B cell (primary cell): ENCODE measurements around the gene PLA2G4F. TPM values are rescaled to one million over a fixed set of nuclear protein-coding genes. Genes with fewer than 3 reads are reported as not detected.

Experiments used
- ATAC-seq: fragments of 200-7000 bp; cut with Tn5 transposase; one replicate; pipeline ENCODE4 v1.10.0; 2021; ENCODE audit warnings: low read depth, mild to moderate bottlenecking, moderate number of reproducible peaks, moderate library complexity
- CTCF ChIA-PET: fragments of 350-600 bp; sonication (Branson Sonifier 250); formaldehyde crosslinking; loops from one replicate; lab custom pipeline; 2021; ENCODE audit warnings: antibody characterized with exemption, inconsistent platforms; lab: Charles Lee
- POLR2A ChIA-PET: fragments of 350-600 bp; sonication (Branson Sonifier 250); formaldehyde crosslinking; loops from one replicate; lab custom pipeline; 2021; ENCODE audit warnings: antibody characterized with exemption; lab: Charles Lee
- DNase-seq: peaks from one replicate; pipeline ENCODE4 v3.0.0; 2013
- H2AFZ ChIP-seq: 2 replicates; pipeline ENCODE4 v1.6.1; 2012; ENCODE audit warnings: mild to moderate bottlenecking, low read depth, low read length; ENCODE audit not compliant: insufficient read depth, poor library complexity, severe bottlenecking
- H3K27ac ChIP-seq, 2 donors: 1 replicate in 1 of 2; 2 replicates in 1 of 2; pipeline ENCODE4 v1.5.1; 2012 to 2013; ENCODE audit warnings: low read length in 2 of 2, mild to moderate bottlenecking in 2 of 2, moderate library complexity in 1 of 2
- H3K27me3 ChIP-seq, 4 experiments: fragments of 200-600 bp in 1 of 4; sonication (generic) in 1 of 4; replicated peaks in 1 of 4; 1 replicate in 2 of 4; 2 replicates in 2 of 4; pipeline versions ENCODE4 v1.6.1 to v1.7.0; 2013 to 2016; ENCODE audit warnings: low read length in 3 of 4, mild to moderate bottlenecking in 2 of 4, mixed read lengths in 1 of 4, moderate library complexity in 1 of 4; ENCODE audit not compliant: insufficient read depth in 4 of 4, control insufficient read depth in 3 of 4; ENCODE audit errors: control extremely low read depth in 1 of 4
- H3K36me3 ChIP-seq, 2 experiments: replicated peaks in 1 of 2; 1 replicate in 1 of 2; 2 replicates in 1 of 2; pipeline versions ENCODE4 v1.6.1 to v1.7.1; 2013; ENCODE audit warnings: low read length in 1 of 2; ENCODE audit not compliant: insufficient read depth in 2 of 2, control insufficient read depth in 1 of 2; ENCODE audit errors: control extremely low read depth in 1 of 2, extremely low read depth in 1 of 2
- H3K4me1 ChIP-seq, 2 donors: fragments of 200-600 bp in 1 of 2; sonication (generic) in 1 of 2; 1 replicate in 1 of 2; 2 replicates in 1 of 2; pipeline versions ENCODE4 v1.5.1 to v1.6.1; 2013 to 2017; ENCODE audit warnings: low read length in 2 of 2; ENCODE audit not compliant: control insufficient read depth in 2 of 2, insufficient read depth in 2 of 2
- H3K4me2 ChIP-seq: replicated peaks from 2 replicates; pipeline ENCODE3; 2012; ENCODE audit warnings: mild to moderate bottlenecking, low read depth, low read length; ENCODE audit not compliant: poor library complexity, severe bottlenecking
- H3K4me3 ChIP-seq, 5 experiments: fragments of 200-600 bp in 1 of 5; sonication (generic) in 1 of 5; 1 replicate in 3 of 5; 2 replicates in 2 of 5; pipeline versions ENCODE4 v1.5.1 to v1.7.0; 2011 to 2016; ENCODE audit warnings: low read length in 4 of 5, mild to moderate bottlenecking in 4 of 5, low read depth in 2 of 5, control low read depth in 1 of 5, moderate library complexity in 1 of 5; ENCODE audit not compliant: insufficient read depth in 1 of 5; ENCODE audit errors: control extremely low read depth in 1 of 5, extremely low read depth in 1 of 5
- H3K79me2 ChIP-seq: fragments of 200-600 bp; sonication (generic); one replicate; pipeline ENCODE4 v1.6.0; 2016; ENCODE audit warnings: low read length; ENCODE audit not compliant: control insufficient read depth, insufficient read depth
- H3K9ac ChIP-seq: fragments of 200-600 bp; sonication (generic); 2 replicates; pipeline ENCODE4 v1.6.1; 2017; ENCODE audit warnings: mild to moderate bottlenecking, low read length, moderate library complexity
- H3K9me3 ChIP-seq, 3 donors: one replicate each; pipeline versions ENCODE4 v1.6.1 to v1.7.1; 2013; ENCODE audit warnings: low read length in 2 of 3; ENCODE audit not compliant: control insufficient read depth in 2 of 3, insufficient read depth in 1 of 3; ENCODE audit errors: control extremely low read depth in 1 of 3
- H4K20me1 ChIP-seq: 2 replicates; pipeline ENCODE4 v1.6.0; 2012; ENCODE audit warnings: mild to moderate bottlenecking, low read length; ENCODE audit not compliant: insufficient read depth, control insufficient read depth, poor library complexity, severe bottlenecking
- H3K27ac Mint-ChIP-seq: one replicate; pipeline ENCODE4 v1.8.0; 2021; ENCODE audit warnings: mixed read lengths
- H3K27me3 Mint-ChIP-seq: one replicate; pipeline ENCODE4 v1.8.0; 2021; ENCODE audit warnings: mixed read lengths
- H3K4me1 Mint-ChIP-seq: one replicate; pipeline ENCODE4 v1.8.0; 2021; ENCODE audit warnings: mixed read lengths
- H3K4me3 Mint-ChIP-seq: one replicate; pipeline ENCODE4 v1.8.0; 2021; ENCODE audit warnings: mixed read lengths
- H3K9me3 Mint-ChIP-seq: one replicate; pipeline ENCODE4 v1.8.0; 2022; ENCODE audit warnings: mixed read lengths; ENCODE audit not compliant: insufficient read depth
- EZH2 ChIP-seq: IDR thresholded peaks from 2 replicates; pipeline ENCODE4 v1.6.1; 2012; ENCODE audit warnings: borderline replicate concordance, low read depth, mild to moderate bottlenecking, moderate library complexity, low read length; ENCODE audit not compliant: insufficient read depth, poor library complexity, severe bottlenecking
- WGBS: methylation state at CpG from one replicate; pipeline ENCODE4 v1.1.5; 2013; ENCODE audit warnings: missing lambda C conversion rate; ENCODE audit not compliant: insufficient coverage; 5-methylcytosine and 5-hydroxymethylcytosine counted together
- intact Hi-C: fragments of 100-400 bp; cut with micrococcal nuclease; formaldehyde crosslinking; loops from one replicate; pipeline ENCODE4 v1.10.0; 2022
- polyA plus RNA-seq: library from polyadenylated mRNA; depleted of rRNA; stranded (reverse); fragments of >200 nt; gene quantifications from 2 replicates; pipeline ENCODE4 v1.2.3, GENCODE V29; 2012
- total RNA-seq, 2 donors: library from RNA; stranded (reverse); fragments of 120-200 nt in 1 of 2; gene quantifications; 1 replicate in 1 of 2; 2 replicates in 1 of 2; pipeline versions ENCODE4 v1.2.3 to v1.2.4, GENCODE V29; 2013 to 2022
- TF ChIP-seq, protein P1 (sequence below): fragments of 200-600 bp; IDR thresholded peaks from one replicate; pipeline ENCODE4 v1.8.0; 2022; ENCODE audit warnings: antibody characterized with exemption, mild to moderate bottlenecking

Gene PLA2G4F
- total and polyA plus RNA-seq, 2 donors (not counting 1 experiment from before 2014, with no cell fraction given), result not detected

DNA sequence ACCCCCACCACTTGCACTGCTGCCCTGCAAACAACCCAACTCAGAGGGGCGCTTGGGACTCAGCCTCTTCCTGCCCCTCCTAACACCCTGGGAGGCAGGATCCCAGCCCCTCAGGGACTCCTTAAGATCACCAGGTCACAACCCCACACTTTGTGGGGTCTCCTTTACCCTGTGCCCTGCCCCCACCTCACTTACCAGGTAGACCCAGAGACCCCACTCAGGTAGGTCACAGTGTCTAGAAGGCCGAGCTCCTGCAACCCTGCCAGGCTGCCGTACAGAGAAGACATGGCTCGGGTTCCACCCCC is 9.1 kb downstream of the PLA2G4F start:
- Histone ChIP-seq H3K9ac (no peak overlapping the region), H3K4me3 (no peak overlapping the region), H3K4me2 (no peak overlapping the region), H3K27me3 (peaks cover 0 to 6% (median 0%) of the 10 kb centered on the region in 4 experiments), H3K79me2 (no peaks in the 10 kb centered on the region), H3K36me3 (no peaks in the 10 kb centered on the region), H3K4me1 (no peaks in the 10 kb centered on the region), H3K9me3 (no peaks in the 10 kb centered on the region), H2AFZ (no peak overlapping the region), H4K20me1 (no peaks in the 10 kb centered on the region), H3K27ac (no peak overlapping the region)
- intact Hi-C loops, result no loop called here
- CTCF ChIA-PET, result interaction anchor here (1.3 kb wide), 1 partner anchor 11 kb away, joined by 4 read pairs; no protein-coding TSS in a partner anchor
- no peak overlapping the region for H3K4me3 Mint-ChIP-seq
- TF ChIP-seq EZH2, result no peak
- TF ChIP-seq, protein P1, sequence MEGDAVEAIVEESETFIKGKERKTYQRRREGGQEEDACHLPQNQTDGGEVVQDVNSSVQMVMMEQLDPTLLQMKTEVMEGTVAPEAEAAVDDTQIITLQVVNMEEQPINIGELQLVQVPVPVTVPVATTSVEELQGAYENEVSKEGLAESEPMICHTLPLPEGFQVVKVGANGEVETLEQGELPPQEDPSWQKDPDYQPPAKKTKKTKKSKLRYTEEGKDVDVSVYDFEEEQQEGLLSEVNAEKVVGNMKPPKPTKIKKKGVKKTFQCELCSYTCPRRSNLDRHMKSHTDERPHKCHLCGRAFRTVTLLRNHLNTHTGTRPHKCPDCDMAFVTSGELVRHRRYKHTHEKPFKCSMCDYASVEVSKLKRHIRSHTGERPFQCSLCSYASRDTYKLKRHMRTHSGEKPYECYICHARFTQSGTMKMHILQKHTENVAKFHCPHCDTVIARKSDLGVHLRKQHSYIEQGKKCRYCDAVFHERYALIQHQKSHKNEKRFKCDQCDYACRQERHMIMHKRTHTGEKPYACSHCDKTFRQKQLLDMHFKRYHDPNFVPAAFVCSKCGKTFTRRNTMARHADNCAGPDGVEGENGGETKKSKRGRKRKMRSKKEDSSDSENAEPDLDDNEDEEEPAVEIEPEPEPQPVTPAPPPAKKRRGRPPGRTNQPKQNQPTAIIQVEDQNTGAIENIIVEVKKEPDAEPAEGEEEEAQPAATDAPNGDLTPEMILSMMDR, result no peak
- POLR2A ChIA-PET, result no interaction called here
- no peak for DNase-seq
- H3K4me1 Mint-ChIP-seq, result no peaks in the 10 kb centered on the region
- H3K27ac Mint-ChIP-seq, result no peak overlapping the region
- 99% methylated on average over 4 of the region's 4 CpGs for WGBS
- peaks cover 4% of the 10 kb centered on the region for H3K27me3 Mint-ChIP-seq
- H3K9me3 Mint-ChIP-seq, result no peaks in the 10 kb centered on the region
- no peak for ATAC-seq

- Histone ChIP-seq H3K79me2 (no peaks in the 10 kb centered on the region), H3K4me2 (no peak overlapping the region), H3K9me3 (no peaks in the 10 kb centered on the region), H3K27me3 (peaks cover 0 to 6% (median 0%) of the 10 kb centered on the region in 4 experiments), H2AFZ (no peak overlapping the region), H4K20me1 (no peaks in the 10 kb centered on the region), H3K36me3 (no peaks in the 10 kb centered on the region), H3K4me3 (no peak overlapping the region), H3K9ac (no peak overlapping the region), H3K27ac (no peak overlapping the region), H3K4me1 (no peaks in the 10 kb centered on the region)
- Mint-ChIP-seq H3K27me3 (peaks cover 4% of the 10 kb centered on the region), H3K9me3 (no peaks in the 10 kb centered on the region), H3K27ac (no peak overlapping the region), H3K4me1 (no peaks in the 10 kb centered on the region), H3K4me3 (no peak overlapping the region)
- no peak for ATAC-seq
- CTCF ChIA-PET, result no interaction called here
- intact Hi-C loops, result no loop called here
- POLR2A ChIA-PET, result no interaction called here
- DNase-seq, result no peak
- TF ChIP-seq, protein P1, result no peak
- no peak for TF ChIP-seq EZH2
- 93% methylated on average over 13 of the region's 24 CpGs for WGBS
Measured at GRCh38 chr15:42146551-42147430, 9.6 kb downstream of the PLA2G4F start.
